IPS-NIHi11 (cell line): ENCODE data around the gene F7.

Experiments used
- DNase-seq: peaks from one replicate; pipeline ENCODE4 v3.0.0; 2012; ENCODE audit warnings: mixed read lengths, low spot score

F7 gene

GRCh38 chr13:113117911-113118260, 12.3 kb downstream of the F7 start:
- no peak for DNase-seq

- DNase-seq, result no peak
Measured at GRCh38 chr13:113118261-113119021, 12.8 kb downstream of the F7 start.

- no peak for DNase-seq
Measured at GRCh38 chr13:113119166-113119821, 13.7 kb downstream of the F7 start.

GRCh38 chr13:113119822-113120189, 14.2 kb downstream of the F7 start:
- DNase-seq, result no peak

GRCh38 chr13:113120300-113121182, 14.9 kb downstream of the F7 start:
- no peak for DNase-seq

- DNase-seq, result no peak
Measured at GRCh38 chr13:113121183-113121927, 15.8 kb downstream of the F7 start.

- DNase-seq, result no peak
Measured at GRCh38 chr13:113121928-113122471, 16.4 kb downstream of the F7 start.

- DNase-seq, result peak; percentile 83
Measured at GRCh38 chr13:113122550-113123225, 17.1 kb downstream of the F7 start, which contains the start of gene F10. TSS of gene F10 (plus strand) at chr13:113122799. CDS start at chr13:113122856, 57 bp downstream.

- peak; percentile 59 for DNase-seq
Measured at GRCh38 chr13:113123226-113124201, 17.9 kb downstream of the F7 start.

GRCh38 chr13:113124211-113124970, 18.8 kb downstream of the F7 start:
- no peak for DNase-seq

- no peak for DNase-seq
Measured at GRCh38 chr13:113125506-113126264, 20.1 kb downstream of the F7 start.

- DNase-seq, result no peak
Measured at GRCh38 chr13:113126265-113127150, 20.9 kb downstream of the F7 start.

GRCh38 chr13:113129480-113129879, 23.9 kb downstream of the F7 start:
- peak; percentile 55 for DNase-seq

GRCh38 chr13:113129921-113130750, 24.5 kb downstream of the F7 start:
- DNase-seq, result no peak

GRCh38 chr13:113135281-113135760, 29.7 kb downstream of the F7 start:
- no peak for DNase-seq

- DNase-seq, result no peak
Measured at GRCh38 chr13:113137691-113138298, 32.2 kb downstream of the F7 start.
